HG03565 (cell line): ENCODE measurements around the gene CYBB.
"Not testable (repeated sequence)": the region's sequence is repeated elsewhere in the genome, so short reads cannot be mapped to it uniquely, and the experiment has no call there.

Experiments used
- ATAC-seq: cut with Tn5 transposase; IDR thresholded peaks from one replicate; pipeline ENCODE4 v1.9.1; 2021; ENCODE audit warnings: mild to moderate bottlenecking, moderate library complexity; ENCODE audit not compliant: unreplicated experiment

Gene CYBB

DNA sequence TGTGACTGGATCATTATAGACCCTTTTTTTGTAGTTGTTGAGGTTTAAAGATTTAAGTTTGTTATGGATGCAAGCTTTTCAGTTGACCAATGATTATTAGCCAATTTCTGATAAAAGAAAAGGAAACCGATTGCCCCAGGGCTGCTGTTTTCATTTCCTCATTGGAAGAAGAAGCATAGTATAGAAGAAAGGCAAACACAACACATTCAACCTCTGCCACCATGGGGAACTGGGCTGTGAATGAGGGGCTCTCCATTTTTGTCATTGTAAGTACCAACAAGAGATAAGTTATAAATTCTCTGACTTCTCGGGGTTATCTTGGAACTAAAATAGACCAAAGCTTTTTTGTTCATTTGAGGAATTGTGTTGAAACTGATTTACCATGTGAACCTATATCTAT is at the start of gene CYBB:
Gene CYBB, plus strand, starts transcription at position 203 of the 400 bp plus-strand sequence. Its CDS starts 19 bp downstream, at position 222.
- no peak for ATAC-seq

DNA sequence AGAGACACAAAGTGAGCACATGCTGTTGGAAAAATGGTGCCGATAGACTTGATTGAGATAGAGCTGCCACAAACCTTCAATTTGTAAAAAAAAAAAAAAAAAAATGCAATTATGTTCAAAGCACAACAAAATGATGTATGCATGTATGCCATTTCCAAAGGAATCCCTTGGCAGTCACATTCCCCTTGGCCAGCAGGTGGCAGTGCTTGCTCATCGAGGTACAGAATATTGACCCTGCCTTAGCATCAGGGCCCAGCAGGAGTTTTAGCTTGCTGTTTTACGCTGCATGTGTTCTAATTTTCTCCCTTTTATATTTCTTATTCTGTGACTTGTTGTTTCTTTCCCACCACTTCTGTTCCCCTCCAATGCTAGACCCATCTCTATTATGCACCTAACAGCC is 34.5 kb upstream of the CYBB start:
- peak; percentile 45 for ATAC-seq

DNA sequence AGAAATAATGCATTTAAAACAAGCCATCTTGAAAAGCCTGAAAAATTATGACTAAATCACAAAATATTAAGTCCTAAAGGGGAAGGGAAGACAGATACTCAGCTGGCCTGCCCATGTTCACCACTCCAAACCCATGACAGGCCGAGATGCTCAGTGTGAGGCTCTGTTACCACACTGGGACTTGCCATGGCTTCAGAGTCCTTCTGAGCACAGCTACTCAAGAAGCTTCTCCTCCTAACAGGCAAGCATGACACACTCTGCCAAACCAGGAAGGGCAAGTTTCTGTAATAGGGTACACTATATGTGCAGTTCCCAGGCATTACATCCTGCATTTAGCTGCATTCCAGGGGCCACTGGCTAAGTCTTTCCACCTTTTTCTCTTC is 34.0 kb upstream of the CYBB start:
- ATAC-seq: peak; percentile 10

DNA sequence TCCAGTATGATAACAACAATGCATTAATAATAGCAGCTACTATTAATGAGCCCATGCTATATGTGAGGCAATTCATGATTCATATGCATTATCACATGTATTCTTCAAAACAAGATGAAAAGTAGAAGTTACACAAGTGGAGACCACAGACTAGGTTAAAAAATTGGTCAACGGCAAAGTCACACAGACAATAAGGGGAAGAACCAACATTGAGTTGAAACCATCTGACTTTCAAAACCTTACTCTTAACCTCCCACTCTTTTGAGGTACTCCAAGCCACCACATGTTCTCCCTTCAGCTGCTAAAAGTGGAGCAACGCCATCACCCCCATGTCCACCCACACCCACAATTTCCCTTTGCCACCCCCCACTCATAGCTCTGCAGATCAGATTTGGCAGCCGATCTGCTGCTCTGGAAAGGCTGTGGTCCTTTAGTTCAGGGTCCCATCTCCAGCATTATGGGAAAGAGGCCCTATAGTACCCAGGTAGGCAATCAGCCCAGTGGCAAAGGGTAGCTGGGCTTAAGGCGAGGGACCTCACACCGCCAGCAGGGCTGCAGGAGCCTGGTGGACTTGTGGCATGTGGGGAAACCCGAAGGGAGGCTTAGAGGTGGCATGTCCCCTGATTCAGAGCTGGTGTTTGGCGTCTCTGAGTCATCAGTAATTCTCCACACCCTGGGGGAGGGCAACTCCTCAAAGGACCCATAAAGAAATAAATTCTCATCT is 33.5 kb upstream of the CYBB start:
- peak; percentile 88 for ATAC-seq

DNA sequence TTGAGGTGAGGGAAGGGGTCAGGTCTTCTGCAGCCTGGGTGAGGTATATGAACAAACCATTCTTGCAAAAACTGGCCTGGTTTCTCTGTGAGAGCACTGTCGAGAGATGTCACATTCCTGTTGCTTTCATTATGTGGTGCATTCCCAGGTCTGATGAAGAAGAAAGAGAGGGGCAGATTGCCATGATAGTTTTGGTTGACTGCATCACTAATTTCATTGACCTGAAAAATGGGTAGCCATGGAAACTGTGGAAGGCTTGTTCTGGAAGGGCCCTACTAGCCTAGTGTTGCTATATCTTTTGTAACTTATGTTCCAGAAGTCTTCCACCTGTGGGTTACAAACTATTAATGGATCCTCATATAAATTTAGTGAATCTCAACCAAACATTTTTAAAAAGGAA is 32.9 kb upstream of the CYBB start:
- no peak for ATAC-seq

DNA sequence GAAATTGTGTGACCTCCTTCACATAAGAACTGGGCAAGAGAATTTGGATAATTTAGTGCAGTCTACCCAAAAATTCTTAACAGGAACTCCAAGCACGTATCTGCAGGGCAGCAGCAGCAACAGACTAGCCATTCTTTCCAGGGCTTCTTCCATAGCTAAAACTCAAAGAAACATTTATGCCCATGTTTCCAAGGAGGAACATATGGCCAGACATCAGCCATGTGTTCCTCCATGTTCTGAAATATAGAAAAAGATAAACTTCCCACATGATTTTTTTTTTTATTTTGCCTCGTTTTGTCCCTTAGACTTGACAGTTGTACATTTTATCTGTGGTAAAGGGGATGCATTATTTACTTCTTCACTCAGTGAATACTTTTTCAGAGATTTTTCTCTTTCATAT is 27.6 kb upstream of the CYBB start:
- ATAC-seq: no peak

DNA sequence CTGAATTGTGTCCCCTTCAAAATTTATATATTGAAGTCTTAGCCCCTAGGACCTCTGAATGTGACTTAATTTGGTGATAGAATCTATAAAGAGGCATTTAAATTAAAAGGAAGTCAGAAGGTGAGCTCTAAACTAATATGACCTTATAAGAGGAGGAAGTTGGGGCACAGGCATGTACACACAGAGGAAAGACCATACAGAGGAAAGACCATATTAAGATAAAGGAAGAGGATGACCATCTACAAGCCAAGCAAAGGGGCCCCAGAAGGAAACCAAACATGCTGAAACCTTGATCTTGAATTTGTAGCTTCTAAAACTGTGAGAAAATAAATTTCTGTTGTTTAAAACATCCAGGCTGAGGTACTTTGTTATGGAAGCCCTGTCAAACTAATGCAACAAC is 26.9 kb upstream of the CYBB start:
- no peak for ATAC-seq

DNA sequence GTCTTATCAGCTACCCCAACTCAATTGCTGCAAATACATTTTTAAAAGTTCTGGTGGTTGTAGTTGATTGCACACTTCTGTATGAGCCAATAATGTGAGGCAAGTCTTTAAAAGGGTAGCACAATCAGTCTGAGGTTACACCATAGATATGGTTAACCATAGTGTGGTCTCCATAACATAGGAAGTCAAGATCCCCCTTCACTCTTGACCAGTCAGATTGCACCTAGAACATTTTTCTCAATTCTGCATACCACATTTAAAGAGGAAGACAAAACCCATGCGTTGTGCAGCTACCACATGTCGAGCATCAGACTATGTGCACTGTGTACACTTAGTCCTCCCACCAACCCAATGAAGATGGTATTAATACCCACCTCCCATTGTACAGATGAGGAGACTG is 26.5 kb upstream of the CYBB start:
- no peak for ATAC-seq

DNA sequence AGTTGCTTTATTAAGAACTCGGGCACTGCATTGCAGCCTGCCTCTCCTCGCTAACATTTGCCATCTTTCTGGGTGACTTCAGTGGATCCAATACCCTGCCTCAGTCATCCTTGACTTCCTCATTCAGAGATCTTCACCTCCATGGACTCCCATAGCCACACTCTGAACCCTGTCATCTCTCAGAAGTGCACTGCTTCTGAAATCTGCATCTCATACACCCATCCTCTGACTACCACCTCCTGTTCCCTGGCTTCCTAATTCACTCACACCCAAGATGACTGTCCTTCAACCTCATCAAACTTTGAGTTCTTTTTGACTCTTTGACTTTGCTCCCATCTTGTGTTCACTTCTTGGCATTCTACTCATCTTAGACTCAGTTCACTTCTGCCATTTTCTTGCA is 25.3 kb upstream of the CYBB start:
- no peak for ATAC-seq

DNA sequence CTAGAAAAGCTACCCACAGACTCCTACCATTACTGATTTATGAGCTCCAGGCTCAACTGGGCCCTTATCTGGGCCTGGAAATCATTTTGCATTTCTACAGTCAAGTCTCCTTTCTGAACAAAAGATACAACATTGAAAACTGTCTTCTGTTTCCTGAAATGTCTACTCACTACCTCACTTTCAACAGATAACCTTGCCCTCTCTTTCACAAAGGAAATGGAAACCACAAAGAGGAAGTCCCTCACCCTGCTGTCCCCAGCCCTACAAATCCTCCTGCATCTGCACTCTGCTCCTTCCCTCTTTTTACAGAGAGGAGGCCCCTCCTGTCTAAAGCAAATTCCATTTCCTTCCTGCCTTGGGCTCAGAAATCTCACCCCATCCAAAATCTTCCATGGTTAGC is 24.8 kb upstream of the CYBB start:
- peak; percentile 81 for ATAC-seq

DNA sequence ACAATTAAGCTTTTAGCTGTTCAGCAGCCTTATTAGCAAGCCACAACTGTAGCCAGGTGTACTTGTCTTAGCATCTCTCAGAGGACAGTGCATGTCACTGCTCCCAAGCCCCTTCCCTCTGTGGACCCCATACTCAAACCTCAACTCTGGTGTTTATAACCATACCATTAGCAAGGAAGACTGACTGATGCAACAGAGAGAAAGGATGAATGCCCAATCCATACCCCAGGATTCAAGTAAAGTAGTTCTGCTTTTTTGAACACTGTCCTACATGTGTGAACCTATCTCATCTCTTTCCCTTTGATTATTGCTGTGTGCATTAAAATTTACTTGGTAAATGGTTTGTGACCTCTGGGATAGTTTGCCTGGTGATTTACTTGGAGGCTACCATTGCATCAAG is 22.8 kb upstream of the CYBB start:
- ATAC-seq: no peak

DNA sequence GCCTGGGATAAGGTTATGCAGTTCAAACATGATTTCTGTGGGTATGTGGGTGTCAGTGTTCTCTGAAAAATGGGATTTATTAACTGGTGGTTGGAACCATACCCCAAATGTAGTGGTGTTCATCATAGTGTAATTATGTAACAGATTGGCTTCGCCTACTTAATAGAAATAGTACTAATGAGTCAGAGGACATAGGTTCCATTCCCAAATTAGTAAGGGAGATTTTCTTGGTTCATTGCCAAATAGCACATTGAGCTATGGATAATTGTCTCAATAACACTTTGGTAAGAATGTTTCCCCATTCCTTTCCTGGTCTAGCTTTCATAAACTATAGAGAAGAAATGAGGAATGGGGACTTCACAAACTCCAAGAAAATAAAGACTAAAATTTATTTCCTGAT is 20.5 kb upstream of the CYBB start:
- no peak for ATAC-seq

DNA sequence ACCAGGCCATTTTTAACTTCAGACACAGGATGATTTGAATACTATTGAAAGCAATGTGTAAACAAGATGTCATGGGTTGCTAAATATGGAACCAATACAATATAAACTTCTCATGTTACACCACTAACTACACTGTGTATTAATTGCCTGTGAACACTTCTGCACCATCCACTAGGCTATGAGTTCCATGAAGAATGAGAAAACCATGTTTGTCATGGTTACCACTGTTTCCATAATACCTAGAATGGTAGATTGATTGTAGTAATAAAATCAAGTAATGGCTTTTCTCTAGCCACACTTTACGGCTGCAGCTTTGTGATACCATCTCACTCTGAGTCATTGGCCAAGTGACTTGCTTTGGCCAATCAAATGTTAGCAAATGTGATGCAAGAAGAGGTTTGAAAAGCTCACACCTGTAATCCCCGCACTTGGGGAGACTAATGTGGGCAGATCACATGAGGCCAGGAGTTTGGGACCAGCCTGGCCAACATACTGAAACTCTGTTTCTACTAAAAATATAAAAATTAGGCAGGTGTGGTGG is 19.9 kb upstream of the CYBB start:
- ATAC-seq: no peak

DNA sequence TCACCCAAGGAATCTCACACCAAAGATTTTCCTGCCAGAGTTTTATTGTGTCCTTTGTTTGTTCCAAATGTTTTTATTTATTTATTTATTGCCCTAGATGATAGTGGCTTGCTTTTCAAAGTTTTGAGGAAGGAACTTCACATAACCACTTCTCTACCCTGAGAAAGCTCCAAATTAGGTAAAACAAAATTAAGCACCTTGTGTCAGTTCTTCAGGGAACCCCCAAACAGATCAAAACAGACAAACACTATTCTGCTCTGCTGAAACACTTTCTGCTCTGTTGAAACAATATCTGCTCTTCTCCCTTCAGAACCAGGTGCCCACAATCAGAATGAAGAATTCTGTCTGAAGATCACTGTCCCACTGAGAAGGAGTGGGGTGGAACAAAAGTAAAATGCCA is 16.5 kb upstream of the CYBB start:
- no peak for ATAC-seq

DNA sequence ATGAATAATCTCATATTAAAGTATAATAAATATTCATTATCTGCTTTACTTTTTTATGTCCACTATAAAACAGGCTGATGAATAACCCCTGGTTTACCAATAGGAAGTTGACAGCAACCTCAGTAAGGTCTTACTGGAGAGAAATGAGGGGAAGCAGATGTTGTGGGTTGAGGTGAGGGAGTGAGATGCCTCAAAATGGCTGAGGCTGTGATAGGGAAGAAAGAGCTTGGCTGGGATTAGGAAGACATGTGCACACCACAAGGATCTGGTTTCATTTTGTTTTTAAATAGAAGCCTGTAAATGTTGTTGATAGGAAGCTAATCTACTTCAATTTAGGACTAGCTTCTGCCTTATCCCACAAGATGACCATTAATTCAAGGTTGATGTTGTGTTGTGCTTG is 14.4 kb upstream of the CYBB start:
- no peak for ATAC-seq

DNA sequence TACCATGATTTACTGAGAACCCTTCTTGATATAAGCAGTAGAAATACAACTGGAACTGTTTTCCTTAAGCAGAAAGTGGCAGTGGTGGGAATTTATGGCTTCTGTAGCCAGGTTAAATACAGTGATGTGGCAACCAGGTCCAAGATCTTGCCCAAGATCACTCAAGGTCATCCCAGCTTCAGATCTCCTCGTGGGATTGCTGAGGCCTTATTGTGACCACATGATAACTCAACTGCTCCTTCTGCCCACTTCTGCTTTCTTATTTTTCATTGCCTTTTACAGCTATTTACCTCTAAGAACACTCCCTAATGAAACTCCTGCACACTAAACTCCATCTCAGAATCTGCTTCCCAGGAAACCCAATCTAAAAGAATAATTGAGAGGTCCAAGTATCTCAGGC is 12.4 kb upstream of the CYBB start:
- no peak for ATAC-seq

DNA sequence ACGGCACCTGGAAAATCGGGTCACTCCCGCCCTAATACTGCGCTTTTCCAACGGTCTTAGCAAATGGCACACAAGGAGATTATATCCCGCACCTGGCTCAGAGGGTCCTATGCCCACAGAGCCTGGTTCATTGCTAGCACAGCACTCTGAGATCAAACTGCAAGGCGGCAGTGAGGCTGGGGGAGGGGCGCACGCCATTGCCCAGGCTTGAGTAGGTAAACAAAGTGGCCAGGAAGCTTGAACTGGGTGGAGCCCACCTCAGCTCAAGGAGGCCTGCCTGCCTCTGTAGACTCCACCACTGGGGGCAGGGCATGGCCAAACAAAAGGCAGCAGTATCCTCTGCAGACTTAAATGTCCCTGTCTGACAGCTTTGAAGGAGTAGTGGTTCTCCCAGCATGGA is 11.0 kb upstream of the CYBB start:
- ATAC-seq: not testable (repeated sequence)

DNA sequence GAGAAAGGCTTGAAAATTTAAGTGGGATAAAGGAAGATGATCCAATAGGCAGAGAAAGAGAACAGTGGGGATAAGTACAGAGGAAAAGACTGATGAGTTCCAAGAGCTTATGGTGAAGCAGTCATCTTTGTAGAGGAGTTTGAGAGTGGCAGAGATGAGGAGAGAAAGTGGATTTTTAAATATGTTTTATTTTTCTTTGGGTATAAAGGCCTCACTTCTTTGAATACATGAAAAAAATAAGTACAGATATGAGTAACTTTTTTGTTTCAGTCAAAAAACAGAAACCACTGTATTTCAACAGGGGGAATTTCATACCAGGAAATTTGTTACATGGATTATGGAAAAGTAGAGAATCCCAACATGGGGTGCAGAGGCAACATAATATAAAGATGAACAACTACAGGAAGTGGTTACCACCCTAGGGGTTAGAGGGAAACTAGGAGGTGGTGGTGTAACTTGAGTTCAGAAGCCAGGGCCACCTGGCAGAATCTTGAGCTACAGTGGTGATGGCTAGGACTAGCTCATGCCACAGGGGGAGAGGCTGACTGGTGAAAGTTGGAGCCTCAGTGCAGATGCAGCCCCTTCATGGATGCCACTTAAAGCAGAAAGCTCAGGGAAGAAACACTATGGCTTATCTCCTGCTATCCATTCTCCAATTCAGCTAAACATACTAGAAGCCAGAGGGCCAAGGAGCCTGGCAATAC is 3.4 kb upstream of the CYBB start:
- ATAC-seq: peak; percentile 50

DNA sequence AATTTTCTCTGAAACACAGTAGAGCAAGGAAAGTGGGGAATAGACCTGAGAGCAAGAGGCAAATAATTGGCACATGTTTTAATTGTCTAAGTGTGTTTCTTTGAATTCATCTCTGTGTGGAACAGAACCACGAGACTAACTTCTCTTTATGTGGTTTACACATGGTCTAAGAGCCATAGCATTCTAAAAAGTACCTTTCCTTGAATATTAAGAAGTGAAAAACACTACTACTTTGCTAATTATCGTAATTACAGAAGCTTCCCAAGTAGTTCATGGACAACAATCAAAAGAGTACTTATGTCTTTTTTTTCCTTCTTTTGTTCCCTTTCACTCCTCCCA is 2.9 kb upstream of the CYBB start:
- no peak for ATAC-seq

DNA sequence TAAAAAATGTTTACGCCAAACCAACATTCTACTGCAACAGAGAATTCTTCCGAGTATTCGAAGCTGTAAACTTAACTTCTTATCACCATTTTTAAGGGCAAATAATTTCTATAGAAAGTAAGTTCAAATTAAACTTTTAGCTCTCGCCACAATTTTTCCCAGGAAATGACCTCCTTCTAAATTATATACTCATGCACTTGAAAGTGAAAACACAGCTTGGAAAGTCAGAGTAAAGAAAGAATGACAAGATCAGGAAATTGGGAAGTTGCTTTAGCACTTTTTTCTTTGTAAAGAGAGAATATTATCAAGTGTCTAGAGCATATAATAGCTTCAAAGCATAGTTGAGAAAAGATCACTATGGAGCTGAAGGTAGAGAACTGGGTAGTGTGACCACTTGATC is 1.2 kb downstream of the CYBB start:
- no peak for ATAC-seq

DNA sequence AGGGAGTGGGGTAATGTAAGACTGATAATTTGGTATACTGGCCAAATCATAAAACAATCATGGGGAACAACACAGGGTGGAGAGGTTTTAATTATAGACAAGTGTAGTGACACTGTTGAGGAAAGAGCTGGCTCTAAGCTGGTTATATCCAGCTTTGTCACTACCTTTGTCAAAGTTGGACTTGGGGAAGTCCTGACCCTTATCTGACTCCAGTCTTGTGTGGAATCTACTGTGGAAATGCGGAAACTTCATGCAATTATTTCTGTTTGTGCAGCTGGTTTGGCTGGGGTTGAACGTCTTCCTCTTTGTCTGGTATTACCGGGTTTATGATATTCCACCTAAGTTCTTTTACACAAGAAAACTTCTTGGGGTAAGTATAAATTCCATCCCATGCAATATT is 2.0 kb downstream of the CYBB start:
- ATAC-seq: no peak

DNA sequence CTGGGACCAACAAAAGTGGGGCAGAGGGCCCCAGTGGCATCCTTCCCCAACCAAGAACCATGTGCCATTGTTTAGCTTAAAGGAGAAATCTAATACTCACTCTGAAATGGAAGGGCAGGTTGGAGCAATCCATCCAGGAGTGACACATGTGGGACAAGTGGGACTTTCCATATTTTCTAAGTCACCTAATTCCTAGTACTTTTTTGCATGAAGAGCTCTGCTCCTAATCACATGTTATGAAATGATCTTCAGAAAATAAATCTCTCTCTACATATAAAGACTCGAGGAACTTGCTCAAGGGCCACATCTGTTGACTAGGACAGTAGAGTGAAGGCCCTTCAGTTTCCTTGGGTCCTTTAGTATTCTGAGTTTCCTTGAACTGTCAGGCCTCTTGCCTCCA is 2.5 kb downstream of the CYBB start:
- no peak for ATAC-seq

DNA sequence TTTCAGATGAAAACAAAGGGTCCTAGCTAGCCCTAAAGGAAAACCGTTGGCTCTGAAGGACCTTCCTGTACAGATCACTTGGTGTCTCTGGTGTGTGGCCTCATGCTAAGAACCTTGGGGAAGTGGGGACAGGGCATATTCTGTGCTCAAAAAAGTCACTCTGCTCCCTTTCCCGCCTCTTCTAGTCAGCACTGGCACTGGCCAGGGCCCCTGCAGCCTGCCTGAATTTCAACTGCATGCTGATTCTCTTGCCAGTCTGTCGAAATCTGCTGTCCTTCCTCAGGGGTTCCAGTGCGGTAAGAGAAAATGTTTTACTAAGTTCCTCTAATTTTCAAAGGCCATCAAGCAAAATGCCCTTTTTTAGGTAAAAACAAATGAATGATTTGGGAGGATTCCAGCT is 3.4 kb downstream of the CYBB start:
- ATAC-seq: no peak
